Right lobe of liver (tissue), 4 donors: ENCODE data around the gene TACR1.

Experiments used
- POLR2A ChIP-seq: fragments of 450-650 bp; IDR thresholded peaks from one replicate; pipeline ENCODE4 v1.6.1; 2017; ENCODE audit warnings: antibody characterized with exemption, mild to moderate bottlenecking
- TF ChIP-seq, protein P1 (sequence below), 4 donors: fragments of 200-600 bp in 3 of 4; fragments of 450-650 bp in 1 of 4; IDR thresholded peaks; one replicate each; pipeline versions ENCODE4 v1.5.1 to v1.8.0; 2016 to 2022; ENCODE audit warnings: antibody characterized with exemption in 4 of 4, mild to moderate bottlenecking in 2 of 4
- donor health status: DM: no; HTN: no; CAD: no.
- donor health status: DM: no; HTN: no; CAD: no.
- donor health status: DM: no; HTN: yes; CAD: no.

DNA sequence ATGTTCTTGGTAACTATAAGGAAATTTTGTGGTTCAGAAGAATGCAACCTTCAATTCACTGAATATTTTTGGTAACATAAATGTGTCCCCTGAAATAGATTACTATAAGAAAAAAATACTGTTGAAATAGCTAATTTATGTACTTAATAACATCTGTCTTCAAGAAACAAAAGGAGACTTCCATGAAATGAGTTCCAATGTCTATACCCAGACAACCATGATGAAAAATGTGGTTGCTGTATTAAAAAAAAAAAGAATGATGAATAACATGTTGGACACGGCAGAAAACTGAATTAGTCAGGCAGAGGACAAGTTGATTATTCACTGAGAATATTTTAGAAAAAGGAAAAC, 98.5 kb downstream of the TACR1 start:
- TF ChIP-seq, protein P1, sequence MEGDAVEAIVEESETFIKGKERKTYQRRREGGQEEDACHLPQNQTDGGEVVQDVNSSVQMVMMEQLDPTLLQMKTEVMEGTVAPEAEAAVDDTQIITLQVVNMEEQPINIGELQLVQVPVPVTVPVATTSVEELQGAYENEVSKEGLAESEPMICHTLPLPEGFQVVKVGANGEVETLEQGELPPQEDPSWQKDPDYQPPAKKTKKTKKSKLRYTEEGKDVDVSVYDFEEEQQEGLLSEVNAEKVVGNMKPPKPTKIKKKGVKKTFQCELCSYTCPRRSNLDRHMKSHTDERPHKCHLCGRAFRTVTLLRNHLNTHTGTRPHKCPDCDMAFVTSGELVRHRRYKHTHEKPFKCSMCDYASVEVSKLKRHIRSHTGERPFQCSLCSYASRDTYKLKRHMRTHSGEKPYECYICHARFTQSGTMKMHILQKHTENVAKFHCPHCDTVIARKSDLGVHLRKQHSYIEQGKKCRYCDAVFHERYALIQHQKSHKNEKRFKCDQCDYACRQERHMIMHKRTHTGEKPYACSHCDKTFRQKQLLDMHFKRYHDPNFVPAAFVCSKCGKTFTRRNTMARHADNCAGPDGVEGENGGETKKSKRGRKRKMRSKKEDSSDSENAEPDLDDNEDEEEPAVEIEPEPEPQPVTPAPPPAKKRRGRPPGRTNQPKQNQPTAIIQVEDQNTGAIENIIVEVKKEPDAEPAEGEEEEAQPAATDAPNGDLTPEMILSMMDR (IDR thresholded peaks at IDR 0.05): no peak
- no peak for TF ChIP-seq POLR2A
